Activated gamma-delta T cell (primary cell): Measurements from ENCODE around the gene RGS19.
A peak's percentile ranks its signal among the peaks of the same experiment; 100 is the strongest.

Source experiments
- DNase-seq: peaks from one replicate; lab custom pipeline; 2025; lab: John Stamatoyannopoulos, UW

The RGS19 gene

GRCh38 chr20:64107736-64108457, 28.6 kb upstream of the RGS19 start:
- no peak for DNase-seq

DNA sequence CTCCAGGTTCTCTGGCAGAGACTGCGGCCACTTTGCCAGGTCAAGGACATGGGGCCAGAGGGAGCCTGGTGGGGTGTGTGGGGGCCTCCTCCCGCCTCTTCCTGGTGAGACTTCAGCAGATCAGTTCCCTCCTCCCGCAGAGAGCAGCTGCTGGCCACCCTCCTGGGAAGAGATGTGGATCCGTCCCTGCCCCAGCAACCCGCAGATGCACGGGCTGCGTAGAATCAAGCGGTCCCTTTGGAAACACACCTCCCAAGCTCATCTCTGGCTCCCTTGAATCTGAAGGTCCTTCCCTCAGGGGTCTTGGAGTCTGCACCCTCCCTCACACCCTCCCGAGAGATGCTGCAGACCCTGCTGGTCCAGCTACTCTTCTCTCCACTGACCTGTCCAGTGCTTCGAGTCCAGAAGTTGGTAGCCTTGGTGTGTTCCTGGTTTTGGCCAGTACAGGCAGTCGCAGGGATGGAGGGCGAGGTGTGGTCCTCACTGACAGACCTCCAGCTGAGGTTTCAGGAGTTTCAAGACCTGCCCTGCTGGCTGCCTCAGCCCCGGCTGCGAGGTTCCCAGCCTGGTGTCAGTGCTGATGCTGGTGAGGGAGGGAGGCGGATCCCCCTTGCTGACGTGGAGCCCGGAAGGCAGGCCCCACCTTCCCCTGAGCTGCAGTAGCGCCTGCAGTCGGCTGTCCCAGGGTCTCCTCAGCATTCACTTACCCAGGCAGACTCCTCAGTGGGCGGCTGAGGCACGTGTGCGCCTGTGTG, 27.8 kb upstream of the RGS19 start, which contains the start of gene NPBWR2:
Gene NPBWR2 (minus strand): TSS at position 585 of the 755 bp plus-strand sequence. CDS start 734 bp downstream, outside the sequence.
- DNase-seq: no peak

- DNase-seq: no peak
Measured at GRCh38 chr20:64106435-64106961, 27.2 kb upstream of the RGS19 start.

GRCh38 chr20:64105846-64106434, 26.6 kb upstream of the RGS19 start:
- no peak for DNase-seq

- no peak for DNase-seq
Measured at GRCh38 chr20:64104667-64105451, 25.5 kb upstream of the RGS19 start.

DNA sequence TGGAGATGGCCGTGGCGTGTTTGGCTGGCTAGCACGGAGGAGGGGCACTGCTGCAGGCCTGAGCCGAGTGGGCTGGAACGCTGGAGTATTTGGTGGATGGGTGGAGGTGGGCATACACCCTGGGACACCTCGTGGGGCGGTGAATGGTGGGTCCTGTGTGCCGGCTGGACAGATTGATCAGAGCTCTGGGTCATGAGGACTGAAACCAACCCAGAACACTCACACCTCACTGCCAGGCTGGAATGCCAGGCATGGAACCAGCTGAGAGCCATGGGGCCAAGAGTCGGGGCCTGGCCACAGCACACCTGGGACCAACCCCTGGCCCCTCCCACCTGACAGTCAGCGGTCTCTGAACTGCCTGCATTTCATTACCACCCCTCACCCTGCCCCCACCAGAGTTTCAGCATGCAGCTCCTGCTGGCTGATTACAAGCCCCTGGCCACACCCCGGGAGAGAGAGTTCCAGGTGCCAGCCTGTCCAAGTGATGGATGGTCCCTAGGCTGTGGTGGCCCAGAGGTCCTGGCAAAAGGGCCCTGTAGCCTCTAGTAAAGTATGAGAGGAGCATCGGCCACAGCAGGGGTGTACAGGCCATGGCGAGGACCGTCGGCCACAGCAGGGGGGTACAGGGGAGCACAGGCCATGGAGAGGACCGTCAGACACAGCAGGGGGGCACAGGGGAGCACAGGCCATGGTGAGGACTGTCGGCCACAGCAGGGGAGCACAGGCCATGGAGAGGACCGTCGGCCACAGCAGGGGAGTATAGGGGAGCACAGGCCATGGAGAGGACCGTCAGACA, 24.8 kb upstream of the RGS19 start:
- no peak for DNase-seq

- no peak for DNase-seq
Measured at GRCh38 chr20:64102647-64103354, 23.5 kb upstream of the RGS19 start.

DNA sequence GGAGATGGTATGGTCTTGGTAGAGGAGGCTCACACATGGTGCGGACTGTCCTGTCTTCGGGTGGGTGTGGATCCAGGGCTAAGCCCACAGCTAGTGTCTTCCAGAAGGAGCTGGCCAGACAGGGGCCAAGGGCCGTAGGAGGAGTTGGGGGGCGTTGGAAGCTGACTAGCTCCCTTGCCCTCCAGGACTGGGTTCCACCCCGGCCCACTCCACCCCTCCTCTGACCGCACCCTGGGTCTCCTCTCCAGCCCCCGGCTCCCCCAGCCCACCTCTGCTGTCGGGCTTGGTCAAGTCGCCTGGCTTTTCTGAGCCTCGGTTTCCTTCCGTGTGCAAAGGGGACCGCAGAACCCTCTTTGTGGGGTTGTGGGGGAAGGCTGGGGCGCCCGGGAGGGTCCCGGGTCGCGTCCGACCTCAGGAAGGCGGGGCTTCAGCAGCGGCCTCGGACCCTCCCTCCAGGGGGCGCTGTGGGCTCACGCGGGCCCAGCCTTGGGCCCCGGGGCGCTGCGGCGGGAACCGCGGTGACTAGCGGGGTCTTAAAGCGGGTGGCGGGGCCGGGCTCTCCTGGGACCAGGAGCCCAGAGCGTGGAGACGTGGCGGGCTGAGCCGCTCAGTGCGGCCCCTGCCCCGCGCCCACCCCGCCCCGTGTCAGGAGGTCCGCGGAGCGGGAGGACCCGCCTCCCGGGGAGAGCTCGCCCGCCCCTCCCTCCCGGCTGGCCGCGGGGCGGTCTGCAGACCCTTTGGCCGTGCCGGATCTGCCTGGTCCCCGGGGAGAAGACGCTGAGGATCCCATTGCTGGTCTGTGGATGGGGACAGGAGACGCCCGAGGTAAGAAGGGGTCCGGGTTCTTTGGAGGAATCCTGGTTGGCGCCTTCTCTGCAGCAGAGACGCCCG, 22.7 kb upstream of the RGS19 start:
- DNase-seq: peak; percentile 33

- no peak for DNase-seq
Measured at GRCh38 chr20:64100946-64101688, 21.8 kb upstream of the RGS19 start.

- no peak for DNase-seq
Measured at GRCh38 chr20:64100566-64100888, 21.2 kb upstream of the RGS19 start.

- no peak for DNase-seq
Measured at GRCh38 chr20:64099880-64100565, 20.7 kb upstream of the RGS19 start.

DNA sequence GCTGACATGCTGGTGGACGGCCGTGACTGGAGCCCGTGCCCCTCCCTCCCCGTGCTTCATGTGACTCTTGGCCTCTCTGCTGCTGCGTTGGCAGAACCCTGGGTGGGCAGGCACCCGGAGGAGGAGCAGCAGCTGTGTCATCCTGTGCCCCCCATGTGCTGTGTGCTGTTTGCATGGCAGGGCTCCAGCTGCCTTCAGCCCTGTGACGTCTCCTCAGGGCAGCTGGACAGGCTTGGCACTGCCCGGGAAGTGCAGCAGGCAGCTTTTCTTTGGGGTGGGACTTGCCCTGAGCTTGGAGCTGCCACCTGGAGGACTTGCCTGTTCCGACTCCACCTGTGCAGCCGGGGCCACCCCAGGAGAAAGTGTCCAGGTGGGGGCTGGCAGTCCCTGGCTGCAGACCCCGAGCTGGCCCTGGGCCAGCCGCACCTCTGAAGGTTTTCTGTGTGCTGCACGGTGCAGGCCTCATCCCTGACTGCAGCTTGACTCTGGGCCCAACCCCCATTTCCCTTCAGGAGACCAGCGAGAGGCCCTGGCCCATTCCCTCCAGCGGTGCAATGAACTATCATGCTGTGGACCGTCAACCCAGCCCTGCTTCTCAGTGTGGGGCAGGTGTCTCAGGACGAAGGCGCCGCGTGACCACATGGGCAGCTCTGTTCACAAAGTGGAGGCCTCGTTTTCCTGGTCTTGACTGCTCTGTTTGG, 19.9 kb upstream of the RGS19 start:
- no peak for DNase-seq

- no peak for DNase-seq
Measured at GRCh38 chr20:64098471-64099013, 19.2 kb upstream of the RGS19 start.

GRCh38 chr20:64096535-64096934, 17.2 kb upstream of the RGS19 start:
- DNase-seq: no peak

DNA sequence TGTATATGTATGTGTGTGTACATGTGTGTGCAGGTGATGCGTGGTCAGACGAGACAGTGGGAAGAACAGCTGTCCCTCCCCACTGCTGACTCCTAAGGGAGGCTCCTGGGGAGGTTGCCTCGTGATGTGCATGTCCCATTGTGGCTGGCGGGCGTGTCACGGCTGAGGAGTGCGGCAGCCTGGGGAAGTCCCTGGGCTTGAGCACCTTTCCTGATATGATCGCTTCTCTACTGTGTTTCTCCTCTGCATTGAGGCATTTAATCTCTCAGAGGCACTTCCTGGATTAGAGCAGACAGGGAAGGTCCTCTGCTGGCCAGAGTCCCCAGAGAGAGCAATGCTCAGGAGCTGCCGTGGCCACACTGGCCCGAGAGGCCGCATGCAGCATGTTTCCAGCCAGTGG, 16.6 kb upstream of the RGS19 start:
- DNase-seq: no peak

DNA sequence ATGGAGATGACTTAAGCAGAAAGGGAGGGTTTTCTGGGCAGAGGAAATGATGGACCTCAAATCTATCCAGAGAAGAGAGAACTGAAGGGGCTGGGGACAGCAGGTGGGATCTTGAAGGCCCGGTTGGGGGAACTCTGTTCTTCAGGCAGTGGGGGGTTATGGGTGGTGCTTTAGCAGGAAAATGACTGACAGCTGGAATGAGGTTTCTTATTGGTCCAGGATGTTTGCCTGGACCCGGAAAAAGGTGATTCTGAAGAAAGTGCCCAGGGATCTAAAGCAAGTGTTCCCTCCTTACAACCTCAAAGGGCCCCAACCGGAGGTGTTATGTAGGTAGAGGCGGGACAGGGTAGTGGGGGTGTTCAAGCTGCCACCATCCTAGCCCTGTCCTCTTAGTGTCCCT, 16.1 kb upstream of the RGS19 start:
- DNase-seq: no peak

DNA sequence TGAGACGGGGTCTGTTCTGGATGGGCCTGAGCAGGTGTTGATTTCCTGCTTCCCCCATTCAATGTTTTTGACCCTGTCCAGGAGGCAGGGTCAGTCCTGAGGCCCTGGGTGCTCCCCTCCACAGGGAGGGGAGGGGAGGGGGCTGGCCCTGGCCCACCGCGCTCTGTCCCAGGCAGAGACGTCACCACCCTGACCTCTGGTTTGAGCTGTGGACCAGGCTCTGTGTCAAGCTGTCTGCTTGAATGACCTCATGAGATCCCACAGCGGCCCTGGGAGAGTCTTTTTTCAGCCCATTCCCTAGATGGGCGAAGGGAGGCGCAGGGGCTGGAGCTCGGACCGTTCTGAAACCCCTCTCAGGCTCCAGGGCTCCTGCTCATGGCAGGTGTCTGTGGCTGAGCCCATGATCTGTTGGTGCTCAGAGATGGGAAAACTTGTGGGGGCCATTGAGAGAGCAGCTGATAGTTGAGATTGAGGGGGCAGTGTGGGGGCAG, 13.7 kb upstream of the RGS19 start:
- DNase-seq: no peak
